Right forelimb (tissue), 1 donor: ENCODE measurements around the gene TMEM212.
"Not testable (repeated sequence)": the region's sequence is repeated elsewhere in the genome, so short reads cannot be mapped to it uniquely, and the experiment has no call there.

Source experiments
- DNase-seq: peaks from one replicate; pipeline ENCODE4 v3.0.0-alpha.2; 2018

TMEM212 gene

DNA sequence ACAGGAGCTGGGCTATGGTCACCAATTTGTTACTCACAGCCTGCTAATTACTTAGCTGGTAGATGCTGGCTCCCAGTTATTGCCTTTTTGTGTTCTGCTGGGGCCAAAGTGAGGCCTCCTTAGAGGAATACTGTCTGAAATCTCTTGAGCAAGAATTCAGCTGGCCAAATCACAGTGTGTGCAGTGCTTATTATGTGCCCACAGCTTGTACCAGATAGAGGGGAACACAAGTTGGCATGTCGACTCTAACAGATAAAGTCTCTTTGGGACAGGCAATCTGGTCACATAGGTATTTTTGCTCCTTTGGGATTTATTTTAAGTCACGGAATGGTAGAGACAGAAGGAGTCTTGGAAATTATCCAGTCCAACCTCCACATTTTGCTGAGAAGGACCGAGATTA lies 6.3 kb upstream of the TMEM212 start:
- DNase-seq: no peak

DNA sequence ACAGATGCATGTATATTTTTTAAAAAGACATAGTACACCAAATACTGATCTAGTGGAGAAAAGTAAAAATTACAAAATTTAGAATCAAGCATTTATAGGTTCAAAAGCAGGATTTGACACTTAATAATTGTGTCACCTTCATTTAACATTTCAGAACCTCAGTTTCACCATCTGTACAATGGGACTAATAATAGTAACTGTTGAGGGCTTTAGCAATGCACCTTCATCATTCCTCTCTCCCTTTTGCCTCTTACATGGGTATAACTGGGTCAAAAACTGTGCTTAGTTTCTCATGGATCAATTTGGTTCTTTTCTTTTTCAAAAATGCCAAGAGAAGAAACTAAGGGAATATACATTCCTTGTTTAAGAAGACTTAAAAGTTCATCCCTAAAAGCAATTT lies 5.5 kb upstream of the TMEM212 start:
- DNase-seq: no peak

DNA sequence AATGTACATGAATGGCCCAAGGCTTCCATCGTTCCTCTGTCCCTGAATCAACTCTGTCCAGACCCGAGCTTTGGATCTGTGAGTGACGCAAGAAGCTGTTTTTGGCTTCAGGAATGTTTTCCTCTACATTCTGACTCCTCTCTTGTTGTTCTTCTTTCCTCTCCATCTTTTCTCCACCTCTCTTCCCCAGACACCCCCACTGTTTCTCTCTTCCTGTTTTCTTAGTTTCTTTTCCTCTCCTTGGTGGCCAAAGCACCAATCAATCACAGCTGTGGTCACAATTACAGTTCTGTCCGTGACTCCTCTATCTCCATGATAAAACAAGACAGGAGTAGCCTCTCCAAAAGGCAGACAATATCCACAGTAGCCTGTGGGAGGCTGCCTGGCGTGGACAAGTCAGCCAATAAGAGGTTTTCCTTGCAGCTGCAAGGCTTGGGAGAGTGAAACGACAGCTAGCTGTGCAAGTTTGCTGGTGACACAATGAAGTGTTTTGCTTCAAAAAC lies 4.9 kb upstream of the TMEM212 start:
- DNase-seq: peak; percentile 72

GRCh38 chr3:171839270-171839669 lies 3.9 kb upstream of the TMEM212 start:
- no peak for DNase-seq

DNA sequence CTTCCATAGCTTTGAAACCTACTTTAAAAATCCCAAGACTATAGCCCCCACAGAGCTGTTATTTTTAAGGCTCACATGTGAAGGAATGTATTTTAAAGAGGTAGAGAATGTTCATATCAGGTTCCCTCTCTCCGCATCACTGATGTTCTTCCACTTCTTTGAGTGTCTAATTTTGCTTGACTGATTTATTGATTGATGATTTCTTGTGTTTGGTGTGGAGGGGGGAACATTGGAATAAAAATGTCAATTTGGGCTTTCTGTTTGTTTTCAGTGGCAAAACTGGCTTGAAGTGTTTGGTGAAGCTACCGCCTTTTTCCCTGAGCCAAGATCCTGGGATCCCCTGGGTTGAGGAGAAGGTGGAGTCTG lies 2.7 kb upstream of the TMEM212 start:
- no peak for DNase-seq

GRCh38 chr3:171840811-171841619 lies 2.1 kb upstream of the TMEM212 start:
- DNase-seq: no peak

DNA sequence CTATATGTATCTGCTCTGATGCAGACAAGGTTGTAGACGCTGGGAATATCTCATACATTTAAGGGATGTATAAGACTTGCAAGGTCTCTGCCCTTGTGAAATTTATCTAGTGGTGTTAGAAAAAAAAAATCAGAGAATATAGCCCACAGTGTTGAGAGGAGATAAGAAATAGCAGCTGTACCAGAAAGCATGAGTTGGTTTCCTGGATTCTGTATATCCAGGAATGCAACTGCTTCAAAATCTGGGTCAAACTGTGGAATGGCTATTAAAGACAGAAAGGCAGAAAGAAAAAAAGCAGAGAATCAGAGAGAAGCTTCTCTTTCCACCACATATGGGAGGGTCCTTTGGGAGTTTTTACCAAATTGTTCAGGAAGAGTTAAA lies 1.5 kb upstream of the TMEM212 start:
- no peak for DNase-seq

DNA sequence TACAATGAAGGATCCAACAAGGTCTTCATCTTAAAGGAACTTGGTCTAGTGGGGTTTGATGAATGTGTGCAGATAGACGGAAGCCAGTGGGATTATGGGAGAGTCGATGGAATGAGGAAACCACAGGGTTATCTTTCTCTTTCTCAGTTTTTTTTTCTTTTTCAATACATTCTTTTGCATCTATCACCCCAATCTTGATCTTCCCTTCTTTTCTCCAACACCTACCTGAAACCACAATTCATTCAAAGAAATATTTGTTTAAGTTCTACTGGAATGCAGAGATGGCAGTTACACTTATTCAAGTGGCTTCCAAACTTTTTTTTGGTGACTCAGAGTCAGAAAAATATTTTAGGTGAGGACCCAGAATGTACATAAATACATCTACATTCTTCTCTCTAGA lies 1.7 kb downstream of the TMEM212 start:
- DNase-seq: no peak

GRCh38 chr3:171845481-171846284 lies 2.5 kb downstream of the TMEM212 start:
- no peak for DNase-seq

GRCh38 chr3:171846597-171846996 lies 3.4 kb downstream of the TMEM212 start:
- no peak for DNase-seq

DNA sequence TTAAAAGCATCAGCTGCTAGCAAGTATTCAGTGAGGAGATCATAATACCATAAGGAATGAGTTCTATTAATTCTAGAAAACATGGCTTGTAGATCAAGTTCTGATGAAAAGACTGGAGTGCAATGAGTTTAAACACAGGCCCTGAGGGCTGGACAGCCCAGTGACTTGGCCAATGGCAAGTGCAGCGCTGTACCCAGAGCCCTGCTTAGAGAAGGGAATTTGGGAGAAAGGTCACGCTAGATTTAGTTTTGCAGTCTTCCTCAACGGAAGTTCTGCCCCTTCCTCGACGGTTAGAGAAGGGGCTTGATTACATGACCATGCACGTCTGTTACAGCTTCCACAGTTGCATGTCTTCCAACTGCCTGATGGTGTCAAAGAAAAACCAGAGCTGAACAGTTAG lies 4.0 kb downstream of the TMEM212 start:
- no peak for DNase-seq

- no peak for DNase-seq
Observed at GRCh38 chr3:171847595-171848259, 4.6 kb downstream of the TMEM212 start.

DNA sequence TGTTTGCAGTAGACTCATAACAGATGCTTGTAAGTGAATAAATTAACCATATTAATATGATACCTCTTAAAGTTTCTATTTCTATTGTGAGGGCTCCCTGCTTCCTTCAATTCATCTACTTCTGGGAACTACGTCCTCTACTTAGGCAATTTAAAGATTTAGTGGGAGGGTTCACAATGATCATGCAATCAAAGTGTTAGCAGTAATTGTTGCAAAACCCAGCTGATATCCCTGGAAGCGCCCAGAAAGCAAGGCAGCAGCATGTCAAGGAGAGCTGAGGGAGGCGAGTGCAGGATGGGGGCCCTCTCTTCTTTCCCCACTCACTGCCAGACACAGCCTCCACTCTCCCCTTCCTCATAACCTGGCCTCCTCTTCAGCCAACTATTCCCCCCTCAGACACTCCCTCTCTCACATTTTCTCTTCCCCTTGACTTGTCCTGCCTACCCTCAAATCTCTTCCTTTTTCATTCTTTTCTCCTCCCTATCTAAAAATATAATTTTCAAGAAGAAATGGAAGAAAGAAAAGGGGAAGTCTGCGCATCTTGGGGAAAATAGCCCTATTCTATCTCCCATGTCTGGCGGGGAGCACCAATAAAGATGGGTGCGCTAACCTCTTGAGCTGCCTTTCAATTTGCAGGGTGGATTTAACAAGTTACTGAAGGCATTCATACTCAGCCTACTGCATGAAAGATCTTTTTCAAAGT lies 6.6 kb downstream of the TMEM212 start:
- DNase-seq: no peak

DNA sequence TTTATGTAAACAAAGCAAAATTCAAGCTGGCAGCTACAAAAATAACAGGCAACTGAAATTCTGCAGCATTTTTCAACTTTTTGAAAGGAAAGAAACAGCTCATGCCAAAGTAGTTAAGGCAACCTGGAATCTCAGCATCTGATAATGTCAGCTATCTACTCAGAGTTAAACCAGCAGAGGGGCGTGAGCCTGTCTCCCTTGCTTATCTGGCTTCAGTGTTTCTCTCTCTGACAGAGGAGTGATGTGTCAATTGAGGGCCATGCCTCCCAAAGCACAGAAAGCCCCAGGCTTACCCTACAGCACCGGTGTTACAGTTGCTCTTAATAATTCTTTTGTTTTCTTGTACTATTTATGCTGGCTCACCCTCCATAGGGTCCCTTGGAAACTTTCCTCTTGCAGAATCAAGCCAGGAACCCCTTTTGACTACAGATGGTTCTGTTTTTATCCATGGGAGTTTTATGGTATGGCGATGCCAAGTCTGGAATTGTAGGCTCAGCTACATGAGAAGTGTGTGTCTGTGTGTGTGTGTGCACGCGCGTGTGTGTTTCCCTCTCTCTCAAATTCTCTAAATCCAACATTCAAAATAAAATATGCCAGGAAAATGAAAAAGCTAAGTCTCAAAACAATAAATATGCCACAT lies 7.3 kb downstream of the TMEM212 start:
- no peak for DNase-seq

DNA sequence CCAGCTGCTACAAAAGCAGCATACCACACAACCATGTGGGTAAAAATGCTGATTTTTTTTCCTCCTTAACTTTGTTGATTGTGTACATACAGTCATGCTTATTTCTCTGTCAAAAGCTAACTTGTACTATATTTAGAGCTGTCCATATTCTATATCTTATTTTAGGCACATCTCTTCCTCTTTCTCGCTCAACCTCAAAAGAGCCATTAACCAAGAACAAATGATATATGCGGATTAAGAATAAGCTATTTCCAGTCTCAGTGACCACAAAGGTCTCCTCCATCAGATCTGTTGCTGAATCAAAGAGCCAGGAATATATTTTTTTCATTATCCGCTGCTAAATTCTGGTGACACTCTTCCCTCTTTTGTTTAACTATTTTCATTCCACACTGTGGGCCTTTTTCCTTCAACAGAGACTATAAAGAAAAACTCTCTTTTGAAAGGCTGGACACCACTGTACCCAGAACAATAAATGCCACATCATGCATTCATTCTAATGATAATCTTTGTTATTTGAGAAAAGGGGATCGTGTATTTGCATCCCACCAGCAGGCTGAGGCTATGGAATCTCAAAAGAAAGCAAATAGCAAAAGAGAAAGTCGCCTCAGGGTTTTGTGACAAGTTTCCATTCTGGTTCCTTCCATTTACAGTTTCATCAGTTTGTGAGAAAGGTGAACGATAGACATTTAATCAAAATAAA lies 8.0 kb downstream of the TMEM212 start:
- no peak for DNase-seq

- no peak for DNase-seq
Observed at GRCh38 chr3:171851660-171852058, 8.5 kb downstream of the TMEM212 start.

GRCh38 chr3:171854649-171855305 lies 11.6 kb downstream of the TMEM212 start:
- no peak for DNase-seq

DNA sequence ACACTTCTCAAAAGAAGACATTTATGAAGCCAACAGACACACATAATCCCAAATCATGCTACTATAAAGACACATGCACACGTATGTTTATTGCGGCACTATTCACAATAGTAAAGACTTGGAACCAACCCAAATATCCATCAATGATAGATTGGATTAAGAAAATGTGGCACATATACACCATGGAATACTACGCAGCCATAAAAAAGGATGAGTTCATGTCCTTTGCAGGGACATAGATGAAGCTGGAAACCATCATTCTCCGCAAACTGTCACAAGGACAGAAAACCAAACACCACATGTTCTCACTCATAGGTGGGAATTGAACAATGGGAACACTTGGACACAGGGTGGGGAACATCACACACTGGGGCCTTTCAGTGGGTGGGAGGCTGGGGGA lies 15.6 kb downstream of the TMEM212 start:
- DNase-seq: not testable (repeated sequence)

DNA sequence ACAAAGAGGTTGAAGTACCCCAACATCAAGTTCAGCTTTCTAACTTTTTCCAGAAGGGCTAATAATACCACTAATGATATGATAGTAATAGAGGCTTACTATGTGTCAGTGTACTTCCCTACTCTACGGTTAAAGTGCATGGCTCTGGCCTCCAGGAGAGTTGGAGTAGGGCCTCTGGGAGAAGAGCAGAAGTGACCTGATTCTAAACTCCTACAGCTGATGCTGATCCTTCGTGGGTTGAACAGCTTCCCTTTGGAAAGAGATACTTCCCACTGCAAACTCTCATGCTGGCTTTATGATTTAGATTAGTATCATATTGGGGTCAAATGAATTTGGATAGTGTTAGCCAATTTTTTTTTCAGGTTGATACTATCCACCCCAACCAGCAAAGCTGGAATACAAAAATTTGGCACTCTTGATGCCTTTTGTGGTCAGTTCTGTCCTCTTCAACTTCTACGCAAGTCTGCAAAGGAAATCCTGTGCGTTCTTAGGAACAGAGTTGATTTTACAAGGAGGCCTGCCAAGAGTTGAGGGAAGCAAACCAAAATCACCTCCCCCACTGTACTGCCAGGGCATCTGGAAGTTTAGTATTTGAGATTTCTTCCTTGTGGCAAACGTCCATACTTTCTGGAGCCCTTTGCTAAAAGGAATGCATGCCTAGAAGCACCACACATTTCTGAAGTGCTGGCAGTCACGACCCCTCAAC lies 17.8 kb downstream of the TMEM212 start:
- peak; percentile 63 for DNase-seq

DNA sequence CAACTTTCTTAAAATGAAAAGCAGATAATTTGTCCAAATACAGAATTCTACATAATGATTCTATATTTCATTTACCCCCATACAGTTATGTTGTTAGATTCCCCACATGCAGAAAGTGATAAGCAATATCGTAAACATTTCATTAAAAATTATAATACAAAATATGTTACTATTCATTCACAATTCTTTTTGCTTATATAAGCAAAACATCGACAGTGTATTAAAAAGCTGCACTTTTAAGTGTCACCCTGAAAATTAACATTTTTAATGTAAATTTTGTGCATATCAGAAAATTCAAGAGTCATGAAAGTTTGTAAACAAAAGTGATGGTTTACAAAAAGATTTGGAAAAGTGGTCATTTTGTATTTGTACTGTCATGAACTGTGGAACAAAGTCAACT lies 19.2 kb downstream of the TMEM212 start:
- no peak for DNase-seq
